Stimulated activated CD8-positive, alpha-beta memory T cell treated with anti-CD3 and anti-CD28 coated beads, Interleukin-7, amount 100 ng/mL, for 24 hours (primary cell): ENCODE data around the gene TRAM2.

Experiments
- DNase-seq: peaks from one replicate; pipeline ENCODE4 v3.0.0-alpha.2; 2020; ENCODE audit warnings: low read depth

TRAM2 gene

GRCh38 chr6:52577022-52577777 lies at the start of gene TRAM2:
Gene TRAM2 (minus strand): TSS chr6:52577060. CDS start chr6:52576915, 145 bp downstream.
- peak; percentile 38 for DNase-seq

- no peak for DNase-seq
These were observed 46.0 kb upstream of the TRAM2 start for GRCh38 chr6:52622810-52623209.

GRCh38 chr6:52621631-52622030 lies 44.8 kb upstream of the TRAM2 start:
- DNase-seq: no peak

- no peak for DNase-seq
These were observed 44.0 kb upstream of the TRAM2 start for GRCh38 chr6:52620906-52621190.

GRCh38 chr6:52620055-52620905 lies 43.4 kb upstream of the TRAM2 start:
- DNase-seq: no peak

- no peak for DNase-seq
These were observed 40.2 kb upstream of the TRAM2 start for GRCh38 chr6:52617087-52617486.

- no peak for DNase-seq
These were observed 39.3 kb upstream of the TRAM2 start for GRCh38 chr6:52616059-52616690.

GRCh38 chr6:52612336-52613054 lies 35.6 kb upstream of the TRAM2 start:
- no peak for DNase-seq

GRCh38 chr6:52611833-52612232 lies 35.0 kb upstream of the TRAM2 start:
- DNase-seq: no peak

- DNase-seq: no peak
These were observed 34.0 kb upstream of the TRAM2 start for GRCh38 chr6:52610745-52611355.

GRCh38 chr6:52610011-52610410 lies 33.2 kb upstream of the TRAM2 start:
- no peak for DNase-seq

GRCh38 chr6:52605610-52606185 lies 28.8 kb upstream of the TRAM2 start:
- no peak for DNase-seq

GRCh38 chr6:52603000-52603795 lies 26.3 kb upstream of the TRAM2 start:
- DNase-seq: no peak

- no peak for DNase-seq
These were observed 21.9 kb upstream of the TRAM2 start for GRCh38 chr6:52598824-52599190.

GRCh38 chr6:52598123-52598823 lies 21.4 kb upstream of the TRAM2 start:
- no peak for DNase-seq

GRCh38 chr6:52597738-52598122 lies 20.9 kb upstream of the TRAM2 start:
- DNase-seq: no peak

- DNase-seq: no peak
These were observed 19.6 kb upstream of the TRAM2 start for GRCh38 chr6:52596371-52597028.

- DNase-seq: no peak
These were observed 18.9 kb upstream of the TRAM2 start for GRCh38 chr6:52595796-52596130.

GRCh38 chr6:52595000-52595795 lies 18.3 kb upstream of the TRAM2 start:
- DNase-seq: no peak
